HCT116 (cell line): ENCODE measurements around the gene CCDC187. TPM values are rescaled to one million over a fixed set of nuclear protein-coding genes. Genes with fewer than 3 reads are reported as not detected.

Experiments used
- ATAC-seq: fragments of 200-7000 bp; cut with Tn5 transposase; 2 replicates; pipeline ENCODE4 v1.9.1; 2020; ENCODE audit warnings: mild to moderate bottlenecking, moderate library complexity
- BruUV-seq: library from RNA; stranded (reverse); fragments of 400-500 nt; replicated peaks from 2 replicates; lab custom pipeline; 2021; lab: Mats Ljungman, UMichigan
- CTCF ChIA-PET: fragments of 300-600 bp; sonication (Branson Sonifier 250); formaldehyde crosslinking; loops from one replicate; lab custom pipeline; 2021; ENCODE audit warnings: antibody characterized with exemption; lab: Charles Lee
- POLR2A ChIA-PET: fragments of 300-600, 350-600 bp; sonication (Branson Sonifier 250); formaldehyde crosslinking; loops from one replicate; lab custom pipeline; 2021; ENCODE audit warnings: antibody characterized with exemption; lab: Charles Lee
- RAD21 ChIA-PET, 2 experiments: fragments of 300-600 bp; sonication (Branson Sonifier 250); formaldehyde crosslinking; loops; one replicate each; lab custom pipeline; 2023; ENCODE audit warnings: low total read pairs in 2 of 2; ENCODE audit not compliant: uncharacterized antibody in 2 of 2, unreplicated experiment in 2 of 2, low non-redundant PET in 1 of 2; lab: Charles Lee
- DNase-seq: peaks from one replicate; pipeline ENCODE4 v3.0.0-alpha.2; 2010; ENCODE audit warnings: low read depth, low spot score
- H2AFZ ChIP-seq: fragments of 200-600 bp; shearing (Covaris generic), sonication (generic); 2 replicates; pipeline ENCODE4 v1.6.1; 2017; ENCODE audit warnings: low read depth, mixed run types, mixed read lengths, antibody characterized with exemption, low read length; ENCODE audit not compliant: poor library complexity, severe bottlenecking
- H3K27ac ChIP-seq: 2 replicates; pipeline ENCODE4 v1.5.1; 2012; ENCODE audit warnings: low read depth, low read length
- H3K27me3 ChIP-seq: fragments of 200-600 bp; sonication (generic); 2 replicates; pipeline ENCODE4 v1.6.1; 2016; ENCODE audit warnings: mixed run types, low read length, mixed read lengths; ENCODE audit not compliant: insufficient read depth
- H3K36me3 ChIP-seq, 2 experiments: fragments of 200-500 bp in 1 of 2; fragments of 200-600 bp in 1 of 2; sonication (Bioruptor generic) in 1 of 2; sonication (generic) in 1 of 2; 2 replicates each; pipeline versions ENCODE4 v1.5.1 to v1.6.1; 2014 to 2016; ENCODE audit warnings: low read length in 2 of 2, inconsistent platforms in 1 of 2, mixed read lengths in 1 of 2, mixed run types in 1 of 2; ENCODE audit not compliant: insufficient read depth in 2 of 2, control insufficient read depth in 1 of 2
- H3K4me1 ChIP-seq, 2 experiments: fragments of 200-600 bp in 1 of 2; sonication (generic) in 1 of 2; 2 replicates each; pipeline versions ENCODE4 v1.5.1 to v1.6.1; 2012 to 2017; ENCODE audit warnings: low read length in 2 of 2, inconsistent platforms in 1 of 2, mild to moderate bottlenecking in 1 of 2, mixed read lengths in 1 of 2, mixed run types in 1 of 2, moderate library complexity in 1 of 2; ENCODE audit not compliant: insufficient read depth in 2 of 2, control insufficient read depth in 1 of 2
- H3K4me2 ChIP-seq: fragments of 200-600 bp; sonication (generic); 2 replicates; pipeline ENCODE4 v1.6.1; 2017; ENCODE audit warnings: mixed run types, low read length, mixed read lengths
- H3K4me3 ChIP-seq, 2 experiments: fragments of 200-600 bp in 1 of 2; sonication (generic) in 1 of 2; replicated peaks in 1 of 2; 2 replicates each; pipeline ENCODE4 v1.5.1; 2011 to 2016; ENCODE audit warnings: low read length in 2 of 2, control low read depth in 1 of 2, low read depth in 1 of 2, mild to moderate bottlenecking in 1 of 2, mixed read lengths in 1 of 2, mixed run types in 1 of 2
- H3K79me2 ChIP-seq: fragments of 200-600 bp; sonication (generic); 2 replicates; pipeline ENCODE4 v1.6.1; 2017; ENCODE audit warnings: mild to moderate bottlenecking, mixed run types, low read length, moderate library complexity, mixed read lengths; ENCODE audit not compliant: insufficient read depth
- H3K9ac ChIP-seq: fragments of 200-600 bp; sonication (generic); 2 replicates; pipeline ENCODE4 v1.6.1; 2016; ENCODE audit warnings: low read length, mixed read lengths
- H3K9me2 ChIP-seq: fragments of 200-600 bp; sonication (generic), shearing (Covaris generic); 2 replicates; pipeline ENCODE4 v1.6.1; 2017; ENCODE audit warnings: mixed run types, mild to moderate bottlenecking, moderate library complexity; ENCODE audit not compliant: insufficient read depth
- H3K9me3 ChIP-seq, 2 experiments: fragments of 200-500 bp in 1 of 2; fragments of 200-600 bp in 1 of 2; sonication (Bioruptor generic) in 1 of 2; sonication (generic) in 1 of 2; 2 replicates each; pipeline ENCODE4 v1.6.1; 2014 to 2017; ENCODE audit warnings: low read length in 2 of 2, mixed read lengths in 2 of 2, inconsistent platforms in 1 of 2, low read depth in 1 of 2, mild to moderate bottlenecking in 1 of 2, mixed run types in 1 of 2, moderate library complexity in 1 of 2; ENCODE audit not compliant: control insufficient read depth in 1 of 2, insufficient read depth in 1 of 2
- H4K20me1 ChIP-seq: fragments of 200-600 bp; sonication (generic), shearing (Covaris generic); 2 replicates; pipeline ENCODE4 v1.6.1; 2017; ENCODE audit warnings: mixed run types, mild to moderate bottlenecking, moderate library complexity; ENCODE audit not compliant: insufficient read depth
- ELF1 ChIP-seq: IDR thresholded peaks from 2 replicates; pipeline ENCODE4 v1.6.1; 2012; ENCODE audit warnings: low read depth, borderline replicate concordance
- EZH2phosphoT487 ChIP-seq: fragments of 200-600 bp; IDR thresholded peaks from 2 replicates; pipeline ENCODE4 v1.6.1; 2018; ENCODE audit warnings: antibody characterized with exemption, borderline replicate concordance
- SIN3A ChIP-seq: IDR thresholded peaks from 2 replicates; pipeline ENCODE4 v1.6.1; 2012; ENCODE audit warnings: low read depth
- intact Hi-C: fragments of 100-400 bp; cut with micrococcal nuclease; formaldehyde crosslinking; loops from 2 replicates; pipeline ENCODE4 v1.10.0; 2022
- total RNA-seq: library from RNA; stranded (reverse); gene quantifications from one replicate; pipeline ENCODE4 v1.2.1, GENCODE V29; 2021; ENCODE audit not compliant: unreplicated experiment
- TF ChIP-seq, protein P1 (sequence below): IDR thresholded peaks from 2 replicates; pipeline ENCODE4 v1.6.1; 2012; ENCODE audit warnings: low read depth
- TF ChIP-seq, protein P2 (sequence below): IDR thresholded peaks from 2 replicates; pipeline ENCODE4 v1.6.1; 2011; ENCODE audit warnings: mild to moderate bottlenecking, low read length, moderate library complexity; ENCODE audit not compliant: insufficient replicate concordance; ENCODE audit errors: extremely low read depth

The CCDC187 gene
- total RNA-seq, 1 experiment from 2014 or later: 4.6 TPM

DNA sequence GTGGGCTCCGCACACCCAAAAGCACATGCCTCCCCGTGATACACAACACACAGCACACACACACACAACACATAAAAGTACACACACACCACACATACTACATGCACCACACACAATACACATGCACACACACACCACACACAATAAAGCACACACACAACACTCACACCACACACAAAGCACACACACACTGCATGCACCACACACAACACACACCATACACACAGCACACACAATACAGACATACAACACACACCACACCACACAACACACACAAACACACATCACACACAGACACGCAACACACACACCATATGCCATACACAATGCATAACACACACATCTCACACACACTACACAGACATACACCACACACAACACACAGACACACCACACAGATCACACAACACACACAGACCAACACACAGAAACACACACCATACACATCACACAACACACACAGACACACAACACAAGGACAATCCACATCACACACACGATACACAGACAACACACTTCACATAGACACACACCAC lies 3.4 kb upstream of the CCDC187 start:
- DNase-seq (no peak), ATAC-seq (no peak)
- H3K4me1 ChIP-seq: peaks cover 13 to 17% of the 10 kb centered on the region in 2 experiments
- no peaks in the 10 kb centered on the region for H3K79me2 ChIP-seq
- intact Hi-C loops: no loop called here
- ChIA-PET POLR2A (no interaction called here), CTCF (no interaction called here), RAD21 (no interaction called here)
- H3K9me3 ChIP-seq: peaks cover 0 to 5% of the 10 kb centered on the region in 2 experiments; a peak in 1 of 4 replicates
- no peaks in the 10 kb centered on the region for H4K20me1 ChIP-seq
- no peaks in the 10 kb centered on the region for H3K9me2 ChIP-seq
- H3K27me3 ChIP-seq: no peaks in the 10 kb centered on the region
- H3K4me2 ChIP-seq: no peak overlapping the region
- H3K27ac ChIP-seq: no peak overlapping the region; the same call in 1 of the 2 replicates
- H3K4me3 ChIP-seq: no peak overlapping the region
- TF ChIP-seq EZH2phosphoT487: no peak
- TF ChIP-seq, protein P1, sequence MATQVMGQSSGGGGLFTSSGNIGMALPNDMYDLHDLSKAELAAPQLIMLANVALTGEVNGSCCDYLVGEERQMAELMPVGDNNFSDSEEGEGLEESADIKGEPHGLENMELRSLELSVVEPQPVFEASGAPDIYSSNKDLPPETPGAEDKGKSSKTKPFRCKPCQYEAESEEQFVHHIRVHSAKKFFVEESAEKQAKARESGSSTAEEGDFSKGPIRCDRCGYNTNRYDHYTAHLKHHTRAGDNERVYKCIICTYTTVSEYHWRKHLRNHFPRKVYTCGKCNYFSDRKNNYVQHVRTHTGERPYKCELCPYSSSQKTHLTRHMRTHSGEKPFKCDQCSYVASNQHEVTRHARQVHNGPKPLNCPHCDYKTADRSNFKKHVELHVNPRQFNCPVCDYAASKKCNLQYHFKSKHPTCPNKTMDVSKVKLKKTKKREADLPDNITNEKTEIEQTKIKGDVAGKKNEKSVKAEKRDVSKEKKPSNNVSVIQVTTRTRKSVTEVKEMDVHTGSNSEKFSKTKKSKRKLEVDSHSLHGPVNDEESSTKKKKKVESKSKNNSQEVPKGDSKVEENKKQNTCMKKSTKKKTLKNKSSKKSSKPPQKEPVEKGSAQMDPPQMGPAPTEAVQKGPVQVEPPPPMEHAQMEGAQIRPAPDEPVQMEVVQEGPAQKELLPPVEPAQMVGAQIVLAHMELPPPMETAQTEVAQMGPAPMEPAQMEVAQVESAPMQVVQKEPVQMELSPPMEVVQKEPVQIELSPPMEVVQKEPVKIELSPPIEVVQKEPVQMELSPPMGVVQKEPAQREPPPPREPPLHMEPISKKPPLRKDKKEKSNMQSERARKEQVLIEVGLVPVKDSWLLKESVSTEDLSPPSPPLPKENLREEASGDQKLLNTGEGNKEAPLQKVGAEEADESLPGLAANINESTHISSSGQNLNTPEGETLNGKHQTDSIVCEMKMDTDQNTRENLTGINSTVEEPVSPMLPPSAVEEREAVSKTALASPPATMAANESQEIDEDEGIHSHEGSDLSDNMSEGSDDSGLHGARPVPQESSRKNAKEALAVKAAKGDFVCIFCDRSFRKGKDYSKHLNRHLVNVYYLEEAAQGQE: no peak
- no peak for TF ChIP-seq ELF1
- TF ChIP-seq SIN3A: no peak
- TF ChIP-seq, protein P2, sequence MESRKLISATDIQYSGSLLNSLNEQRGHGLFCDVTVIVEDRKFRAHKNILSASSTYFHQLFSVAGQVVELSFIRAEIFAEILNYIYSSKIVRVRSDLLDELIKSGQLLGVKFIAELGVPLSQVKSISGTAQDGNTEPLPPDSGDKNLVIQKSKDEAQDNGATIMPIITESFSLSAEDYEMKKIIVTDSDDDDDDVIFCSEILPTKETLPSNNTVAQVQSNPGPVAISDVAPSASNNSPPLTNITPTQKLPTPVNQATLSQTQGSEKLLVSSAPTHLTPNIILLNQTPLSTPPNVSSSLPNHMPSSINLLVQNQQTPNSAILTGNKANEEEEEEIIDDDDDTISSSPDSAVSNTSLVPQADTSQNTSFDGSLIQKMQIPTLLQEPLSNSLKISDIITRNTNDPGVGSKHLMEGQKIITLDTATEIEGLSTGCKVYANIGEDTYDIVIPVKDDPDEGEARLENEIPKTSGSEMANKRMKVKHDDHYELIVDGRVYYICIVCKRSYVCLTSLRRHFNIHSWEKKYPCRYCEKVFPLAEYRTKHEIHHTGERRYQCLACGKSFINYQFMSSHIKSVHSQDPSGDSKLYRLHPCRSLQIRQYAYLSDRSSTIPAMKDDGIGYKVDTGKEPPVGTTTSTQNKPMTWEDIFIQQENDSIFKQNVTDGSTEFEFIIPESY: no peak
- TF ChIP-seq, all 23 proteins: peak for 0
- Histone ChIP-seq H3K9ac (no peak overlapping the region), H3K36me3 (no peaks in the 10 kb centered on the region), H2AFZ (no peak overlapping the region)
- BruUV-seq: TSS peak; percentile 20
